Jurkat, Clone E6-1 (cell line): ENCODE results near the gene F8A3. TPM values are rescaled to one million over a fixed set of nuclear protein-coding genes. Genes with fewer than 3 reads are reported as not detected.
"Not testable (repeated sequence)": the region's sequence is repeated elsewhere in the genome, so short reads cannot be mapped to it uniquely, and the experiment has no call there.

ENCODE experiments used
- DNase-seq: peaks from one replicate; pipeline ENCODE4 v3.0.0-alpha.2; 2011; ENCODE audit warnings: low read depth, low spot score
- H3K4me3 ChIP-seq: 2 replicates; pipeline ENCODE4 v1.5.1; 2011; ENCODE audit warnings: mild to moderate bottlenecking, low read length, control low read depth, moderate library complexity
- polyA plus RNA-seq: library from polyadenylated mRNA; unstranded; fragments of >200 nt; gene quantifications from one replicate; pipeline ENCODE4 v1.2.1, GENCODE V29; 2012; ENCODE audit warnings: missing spikeins; ENCODE audit not compliant: insufficient read length, insufficient read depth

Gene F8A3
- polyA plus RNA-seq, result not detected

GRCh38 chrX:155458471-155458870 is at the start of gene F8A3:
F8A3 (minus strand) TSS chrX:155458620; CDS start chrX:155458600, 20 bp downstream.
- not testable (repeated sequence) for DNase-seq, H3K4me3 ChIP-seq

DNA sequence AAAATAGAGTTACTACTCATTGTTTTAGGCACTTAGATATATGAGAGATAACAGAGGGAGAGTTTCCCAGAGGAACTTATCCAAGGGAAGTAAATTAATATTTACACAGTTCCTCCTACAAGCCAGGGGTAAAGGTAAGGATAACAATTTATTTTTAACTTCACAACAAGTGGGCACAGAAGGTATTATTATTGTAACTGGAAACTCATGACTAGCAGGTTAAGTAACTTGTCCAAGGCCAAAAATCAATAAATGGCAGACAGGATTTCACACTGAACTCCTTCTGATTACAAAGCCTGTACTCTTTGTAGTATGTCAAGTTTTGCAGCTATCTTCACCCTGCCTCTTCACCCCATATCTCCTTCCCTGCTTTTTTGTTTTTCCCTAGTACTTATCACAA is 46.9 kb upstream of the F8A3 start:
- no peak overlapping the region for H3K4me3 ChIP-seq
- no peak for DNase-seq

GRCh38 chrX:155495134-155495533 is 36.7 kb upstream of the F8A3 start:
- not testable (repeated sequence) for H3K4me3 ChIP-seq, DNase-seq

DNA sequence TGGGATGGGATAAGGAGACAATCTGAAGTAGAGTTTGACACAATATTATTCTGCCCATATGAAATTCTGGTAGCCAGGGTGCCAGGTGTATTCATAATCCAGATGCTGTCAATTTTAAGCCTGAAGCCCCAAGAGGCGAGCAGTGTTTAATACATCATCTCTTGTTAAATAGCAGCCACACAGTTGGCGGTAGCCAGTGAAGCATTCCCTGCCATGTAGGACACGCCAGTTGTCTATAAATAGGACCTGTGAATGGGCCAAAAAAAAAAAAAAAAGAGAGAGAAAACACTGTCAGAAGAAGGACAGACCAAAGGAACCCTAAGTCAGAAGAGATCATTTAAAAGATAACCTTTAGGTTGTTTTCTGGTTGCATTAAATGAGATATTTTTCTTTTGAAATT is 33.0 kb upstream of the F8A3 start:
- H3K4me3 ChIP-seq, DNase-seq: not testable (repeated sequence)

- not testable (repeated sequence) for H3K4me3 ChIP-seq, DNase-seq
These were observed 18.7 kb upstream of the F8A3 start for GRCh38 chrX:155477136-155477535.

- DNase-seq, H3K4me3 ChIP-seq: not testable (repeated sequence)
These were observed 8.0 kb upstream of the F8A3 start for GRCh38 chrX:155466269-155466938.

- not testable (repeated sequence) for DNase-seq, H3K4me3 ChIP-seq
These were observed 2.1 kb upstream of the F8A3 start for GRCh38 chrX:155460501-155460900.

DNA sequence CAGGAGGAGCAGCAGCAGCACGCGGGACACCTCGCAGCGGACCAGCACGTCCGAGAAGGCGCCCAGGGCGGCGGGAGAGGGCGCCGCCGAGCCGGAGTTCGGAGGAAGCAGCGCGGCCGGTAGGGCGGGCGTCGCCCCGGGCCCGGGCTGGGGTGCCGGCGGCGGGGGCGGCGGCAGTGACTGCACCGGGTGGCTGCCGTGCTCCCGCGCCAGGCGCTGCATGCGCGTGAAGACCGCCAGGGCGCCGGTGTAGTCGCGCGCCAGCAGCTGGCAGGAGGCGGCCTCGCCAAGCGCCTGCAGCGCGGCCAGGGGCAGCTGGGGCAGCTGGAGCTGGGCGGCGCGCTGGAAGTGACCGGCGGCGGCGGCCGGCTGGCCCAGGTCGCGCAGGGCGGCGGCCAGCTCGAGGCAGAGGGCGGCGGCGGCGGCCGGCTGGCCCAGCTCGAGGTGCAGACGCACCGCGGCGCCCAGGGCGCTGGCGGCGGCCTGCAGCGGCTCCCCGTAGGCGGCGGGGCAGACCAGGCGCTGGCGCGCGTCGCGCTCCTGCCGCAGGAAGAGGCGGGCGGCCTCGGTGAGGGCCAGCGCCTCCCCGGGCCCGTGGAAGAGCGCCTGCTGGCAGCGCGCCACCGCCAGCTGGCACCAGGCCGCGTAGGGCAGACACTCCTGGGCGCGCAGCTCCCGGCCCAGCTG is 516 bp downstream of the F8A3 start:
- H3K4me3 ChIP-seq, DNase-seq: not testable (repeated sequence)

DNA sequence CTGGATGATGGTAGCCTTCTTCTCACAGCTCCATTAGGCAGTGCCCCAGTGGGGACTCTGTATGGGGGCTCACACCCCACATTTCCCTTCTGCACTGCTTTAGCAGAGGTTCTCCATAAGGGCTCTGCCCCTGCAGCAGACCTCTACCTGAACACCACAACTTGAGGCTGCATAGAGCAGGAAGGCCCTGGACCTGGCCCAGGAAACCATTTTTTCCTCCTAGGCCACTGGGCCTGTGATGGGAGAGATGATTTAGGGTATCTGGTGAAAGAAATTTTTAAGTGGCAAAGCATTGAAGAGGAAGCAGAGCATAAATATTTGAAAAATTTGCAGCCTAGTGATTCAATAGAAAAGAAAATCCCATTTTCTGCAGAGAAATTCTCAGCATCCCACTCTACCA is 17.3 kb downstream of the F8A3 start:
- DNase-seq, result no peak
- no peak overlapping the region for H3K4me3 ChIP-seq

DNA sequence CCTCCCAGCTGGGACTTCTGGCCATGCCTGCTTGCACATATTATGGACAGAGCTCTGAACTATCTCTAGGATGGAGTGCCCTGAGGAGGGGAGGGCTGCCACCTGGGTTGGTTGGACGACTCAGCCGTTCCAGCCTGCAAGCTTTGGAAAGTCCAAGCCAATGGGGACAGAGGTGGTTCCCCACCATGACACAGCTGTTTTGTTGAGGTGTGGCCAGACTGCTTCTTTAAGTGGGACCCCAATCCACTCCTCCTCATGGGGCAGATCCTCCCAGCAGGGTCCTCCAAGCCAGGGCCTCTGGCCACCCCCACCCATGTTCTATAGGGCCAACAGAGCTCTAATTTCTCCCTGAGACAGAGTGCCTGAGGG is 22.7 kb downstream of the F8A3 start:
- DNase-seq, result no peak
- no peak overlapping the region for H3K4me3 ChIP-seq

- no peak overlapping the region for H3K4me3 ChIP-seq
- no peak for DNase-seq
These were observed 23.3 kb downstream of the F8A3 start for GRCh38 chrX:155434906-155435743.

GRCh38 chrX:155417769-155418168 is 40.7 kb downstream of the F8A3 start:
- H3K4me3 ChIP-seq, result no peak overlapping the region
- no peak for DNase-seq
